OCI-LY7 (cell line): ENCODE measurements around the gene NCBP2. TPM values are rescaled to one million over a fixed set of nuclear protein-coding genes. Genes with fewer than 3 reads are reported as not detected.

Experiments
- BruUV-seq: library from RNA; stranded (reverse); fragments of 400-500 nt; replicated peaks from 2 replicates; lab custom pipeline; 2021; lab: Mats Ljungman, UMichigan
- CTCF ChIA-PET: fragments of 300-600 bp; sonication (Branson Sonifier 250); formaldehyde crosslinking; loops from one replicate; lab custom pipeline; 2022; ENCODE audit warnings: antibody characterized with exemption; ENCODE audit not compliant: unreplicated experiment; lab: Charles Lee
- POLR2A ChIA-PET: fragments of 300-600 bp; sonication (Branson Sonifier 250); formaldehyde crosslinking; loops from one replicate; lab custom pipeline; 2022; ENCODE audit warnings: antibody characterized with exemption; lab: Charles Lee
- DNase-seq: peaks from one replicate; pipeline ENCODE4 v3.0.0-alpha.2; 2015; ENCODE audit warnings: low spot score
- H2AFZ ChIP-seq: fragments of 200-600 bp; sonication (generic), shearing (Covaris generic); 2 replicates; pipeline ENCODE4 v1.6.1; 2014; ENCODE audit warnings: mild to moderate bottlenecking, antibody characterized with exemption, low read length, moderate library complexity
- H3K27ac ChIP-seq: fragments of 200-600 bp; sonication (generic); 2 replicates; pipeline ENCODE4 v1.5.1; 2014; ENCODE audit warnings: mixed run types, low read depth, mild to moderate bottlenecking, moderate library complexity, low read length, inconsistent platforms; ENCODE audit not compliant: poor library complexity, severe bottlenecking
- H3K36me3 ChIP-seq: fragments of 200-600 bp; sonication (generic); 2 replicates; pipeline ENCODE4 v1.6.1; 2014; ENCODE audit warnings: mild to moderate bottlenecking, antibody characterized with exemption, low read length, moderate library complexity, mixed read lengths; ENCODE audit not compliant: insufficient read depth
- H3K4me1 ChIP-seq: fragments of 200-600 bp; sonication (generic); 2 replicates; pipeline ENCODE4 v1.5.1; 2014; ENCODE audit warnings: mild to moderate bottlenecking, low read length; ENCODE audit not compliant: insufficient read depth, poor library complexity, severe bottlenecking
- H3K4me2 ChIP-seq: fragments of 200-600 bp; sonication (generic); 2 replicates; pipeline ENCODE4 v1.6.1; 2014; ENCODE audit warnings: mild to moderate bottlenecking, low read length
- H3K4me3 ChIP-seq: fragments of 200-600 bp; sonication (generic); 2 replicates; pipeline ENCODE4 v1.5.1; 2014; ENCODE audit warnings: mild to moderate bottlenecking, low read depth, low read length; ENCODE audit not compliant: poor library complexity, severe bottlenecking
- H3K79me2 ChIP-seq: fragments of 200-600 bp; sonication (generic); 2 replicates; pipeline ENCODE4 v1.6.1; 2016; ENCODE audit warnings: low read depth, mild to moderate bottlenecking, low read length, moderate library complexity, mixed read lengths; ENCODE audit not compliant: insufficient read depth
- H3K9me2 ChIP-seq: fragments of 200-600 bp; sonication (generic); 2 replicates; pipeline ENCODE4 v1.6.1; 2016; ENCODE audit warnings: mild to moderate bottlenecking, low read length, mixed read lengths; ENCODE audit not compliant: insufficient read depth
- H3K9me3 ChIP-seq: fragments of 200-600 bp; sonication (generic); 2 replicates; pipeline ENCODE4 v1.6.1; 2014; ENCODE audit warnings: mild to moderate bottlenecking, mixed run types, low read length, mixed read lengths
- H4K20me1 ChIP-seq: fragments of 200-600 bp; sonication (generic); 2 replicates; pipeline ENCODE4 v1.6.1; 2014; ENCODE audit warnings: mild to moderate bottlenecking, antibody characterized with exemption, low read length, moderate library complexity, mixed read lengths; ENCODE audit not compliant: insufficient read depth
- EZH2phosphoT487 ChIP-seq: fragments of 200-600 bp; sonication (generic); IDR thresholded peaks from 2 replicates; pipeline ENCODE4 v1.6.1; 2018; ENCODE audit warnings: low read depth, borderline replicate concordance, mild to moderate bottlenecking, mixed run types, antibody characterized with exemption, low read length, moderate library complexity, mixed read lengths
- intact Hi-C: fragments of 100-400 bp; cut with micrococcal nuclease; formaldehyde crosslinking; loops from one replicate; pipeline ENCODE4 v1.10.0; 2022; ENCODE audit not compliant: unreplicated experiment
- total RNA-seq, 2 experiments: library from RNA; depleted of rRNA in 1 of 2; stranded (reverse); fragments of >200 nt in 1 of 2; shearing (Covaris generic) in 1 of 2; gene quantifications; 2 replicates each; pipeline ENCODE4 v1.2.3, GENCODE V29; 2014 to 2022
- TF ChIP-seq, protein P1 (sequence below): fragments of 200-600 bp; sonication (generic); conservative IDR thresholded peaks from 2 replicates; pipeline ENCODE4 v1.5.1; 2014; ENCODE audit warnings: mild to moderate bottlenecking, antibody characterized with exemption, low read length, moderate library complexity, mixed read lengths

Gene NCBP2
- total RNA-seq, 2 experiments from 2014 or later, result 46.4 to 73.6 TPM

DNA sequence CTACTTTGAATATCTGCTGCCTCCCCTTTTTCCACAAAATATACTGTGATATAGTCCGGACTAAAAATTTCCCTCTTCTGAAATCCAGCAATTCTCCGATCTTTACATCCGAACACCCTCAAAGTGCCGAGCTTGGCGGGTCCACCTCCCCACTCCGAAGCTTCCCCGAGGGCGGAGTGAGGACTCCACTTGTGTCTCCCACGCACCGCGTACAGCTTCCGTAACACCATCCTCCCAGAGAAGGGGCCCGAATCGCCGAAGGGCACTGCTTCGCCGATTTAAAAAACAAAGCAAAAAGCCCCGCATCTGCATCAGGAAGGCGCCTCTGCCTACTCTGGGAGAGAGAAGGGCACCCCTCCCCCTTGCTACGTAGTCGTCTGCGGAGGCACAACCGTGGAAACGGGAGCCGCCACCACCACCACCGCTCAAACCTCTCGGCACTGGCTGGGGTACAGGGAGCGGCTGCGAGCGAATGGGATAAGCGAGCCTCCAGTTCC lies 551 bp downstream of the NCBP2 start:
- TF ChIP-seq EZH2phosphoT487, result no peak
- TF ChIP-seq, protein P1, sequence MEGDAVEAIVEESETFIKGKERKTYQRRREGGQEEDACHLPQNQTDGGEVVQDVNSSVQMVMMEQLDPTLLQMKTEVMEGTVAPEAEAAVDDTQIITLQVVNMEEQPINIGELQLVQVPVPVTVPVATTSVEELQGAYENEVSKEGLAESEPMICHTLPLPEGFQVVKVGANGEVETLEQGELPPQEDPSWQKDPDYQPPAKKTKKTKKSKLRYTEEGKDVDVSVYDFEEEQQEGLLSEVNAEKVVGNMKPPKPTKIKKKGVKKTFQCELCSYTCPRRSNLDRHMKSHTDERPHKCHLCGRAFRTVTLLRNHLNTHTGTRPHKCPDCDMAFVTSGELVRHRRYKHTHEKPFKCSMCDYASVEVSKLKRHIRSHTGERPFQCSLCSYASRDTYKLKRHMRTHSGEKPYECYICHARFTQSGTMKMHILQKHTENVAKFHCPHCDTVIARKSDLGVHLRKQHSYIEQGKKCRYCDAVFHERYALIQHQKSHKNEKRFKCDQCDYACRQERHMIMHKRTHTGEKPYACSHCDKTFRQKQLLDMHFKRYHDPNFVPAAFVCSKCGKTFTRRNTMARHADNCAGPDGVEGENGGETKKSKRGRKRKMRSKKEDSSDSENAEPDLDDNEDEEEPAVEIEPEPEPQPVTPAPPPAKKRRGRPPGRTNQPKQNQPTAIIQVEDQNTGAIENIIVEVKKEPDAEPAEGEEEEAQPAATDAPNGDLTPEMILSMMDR, result no peak
- peak overlapping the region; percentile 82 for H2AFZ ChIP-seq
- H3K4me3 ChIP-seq, result peak overlapping the region; percentile 90
- DNase-seq, result peak; percentile 60
- H3K36me3 ChIP-seq, result peaks cover 56% of the 10 kb centered on the region
- H4K20me1 ChIP-seq, result peaks cover 7% of the 10 kb centered on the region
- peak overlapping the region; percentile 70 for H3K4me2 ChIP-seq
- TSS peak; percentile 72 for BruUV-seq
- no peaks in the 10 kb centered on the region for H3K9me3 ChIP-seq
- CTCF ChIA-PET, result interaction anchor here (0.7 to 1.0 kb wide), 2 partner anchors 9 to 336 kb away, joined by 3 read pairs; no protein-coding TSS in a partner anchor
- H3K27ac ChIP-seq, result peak overlapping the region; percentile 83
- H3K79me2 ChIP-seq, result peaks cover 62% of the 10 kb centered on the region
- intact Hi-C loops, result loop anchor here (1.0 to 10.0 kb wide), 5 partner anchors 73 to 1037 kb away; partner anchors contain the start of genes FBXO45, TNK2 and WDR53
- peaks cover 23% of the 10 kb centered on the region for H3K4me1 ChIP-seq
- H3K9me2 ChIP-seq, result no peaks in the 10 kb centered on the region
- POLR2A ChIA-PET, result interaction anchor here (0.6 to 2.0 kb wide), 5 partner anchors 25 to 231 kb away, joined by 3 to 10 read pairs (median 4); partner anchors contain the start of genes PAK2 and SENP5

DNA sequence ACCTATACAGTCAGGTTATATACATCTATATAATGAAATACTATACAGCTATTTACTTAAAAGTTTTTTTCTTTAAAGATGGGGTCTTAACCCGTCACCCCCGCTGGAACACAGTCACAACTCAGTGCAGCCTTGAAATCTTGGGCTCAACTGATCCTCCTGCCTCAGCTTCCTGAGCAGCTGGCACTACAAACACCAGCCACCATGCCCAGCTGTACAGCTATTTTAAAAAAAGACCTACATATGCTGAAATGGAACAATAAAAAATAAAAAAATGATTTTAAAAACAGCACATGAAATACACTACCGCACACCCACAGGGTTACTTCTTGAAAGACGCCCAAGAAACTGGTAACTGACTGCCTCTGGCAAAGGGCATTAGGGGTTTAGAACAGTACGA lies 3.8 kb downstream of the NCBP2 start:
- no peaks in the 10 kb centered on the region for H3K9me2 ChIP-seq
- intact Hi-C loops, result no loop called here
- no peak overlapping the region for H3K27ac ChIP-seq
- H3K9me3 ChIP-seq, result no peaks in the 10 kb centered on the region
- H2AFZ ChIP-seq, result no peak overlapping the region
- H4K20me1 ChIP-seq, result peaks cover 7% of the 10 kb centered on the region
- H3K4me1 ChIP-seq, result peaks cover 19% of the 10 kb centered on the region
- ChIA-PET POLR2A (interaction anchor here (0.6 to 1.1 kb wide), 4 partner anchors 8 to 230 kb away, joined by 3 read pairs; no protein-coding TSS in a partner anchor), CTCF (no interaction called here)
- peaks cover 55% of the 10 kb centered on the region for H3K79me2 ChIP-seq
- peaks cover 72% of the 10 kb centered on the region for H3K36me3 ChIP-seq
- no TSS peak for BruUV-seq
- no peak overlapping the region for H3K4me3 ChIP-seq
- no peak overlapping the region for H3K4me2 ChIP-seq
- DNase-seq, result no peak
- no peak for TF ChIP-seq EZH2phosphoT487
- TF ChIP-seq, protein P1, result no peak

DNA sequence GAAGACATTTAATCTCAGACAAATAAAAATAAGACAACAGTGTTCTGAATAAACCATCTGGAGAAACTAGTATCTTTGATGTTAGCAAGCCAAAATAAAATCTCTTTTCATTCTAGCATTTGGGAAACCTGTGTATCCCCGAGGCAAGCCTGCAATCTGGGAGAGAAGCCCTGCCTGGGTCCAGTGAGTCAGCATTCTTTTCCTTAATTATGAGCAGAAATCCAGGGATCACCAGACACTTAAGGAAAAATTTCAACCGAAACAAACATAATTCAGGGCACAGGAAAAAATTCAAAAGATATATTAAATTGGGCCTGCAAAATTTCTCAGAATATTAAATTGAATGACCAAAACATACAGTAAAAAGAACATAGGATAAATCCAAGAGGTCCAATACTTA lies 4.2 kb downstream of the NCBP2 start:
- Histone ChIP-seq H3K4me1 (peaks cover 17% of the 10 kb centered on the region), H3K27ac (no peak overlapping the region), H3K36me3 (peaks cover 76% of the 10 kb centered on the region), H3K9me2 (no peaks in the 10 kb centered on the region), H4K20me1 (peaks cover 7% of the 10 kb centered on the region), H3K9me3 (no peaks in the 10 kb centered on the region), H3K4me3 (no peak overlapping the region), H2AFZ (no peak overlapping the region), H3K79me2 (peaks cover 50% of the 10 kb centered on the region), H3K4me2 (no peak overlapping the region)
- CTCF ChIA-PET, result no interaction called here
- POLR2A ChIA-PET, result interaction anchor here (0.6 to 1.1 kb wide), 4 partner anchors 21 to 858 kb away, joined by 3 to 5 read pairs (median 3); no protein-coding TSS in a partner anchor
- DNase-seq, result no peak
- intact Hi-C loops, result no loop called here
- TF ChIP-seq, protein P1, result no peak
- TF ChIP-seq EZH2phosphoT487, result no peak
- BruUV-seq, result no TSS peak
